H1 (cell line): Measurements from ENCODE around the gene MCM7.

Experiments
- CTCF ChIP-seq, 3 experiments: IDR thresholded peaks; 1 replicate in 2 of 3; 2 replicates in 1 of 3; pipeline versions ENCODE4 v1.5.1 to v1.6.1; 2011; ENCODE audit warnings: low read length in 3 of 3, mild to moderate bottlenecking in 3 of 3, inconsistent platforms in 2 of 3, low read depth in 1 of 3, moderate library complexity in 1 of 3; ENCODE audit not compliant: insufficient read depth in 1 of 3; ENCODE audit errors: control extremely low read depth in 1 of 3
- RAD21 ChIP-seq, 2 experiments: IDR thresholded peaks in 1 of 2; conservative IDR thresholded peaks in 1 of 2; 2 replicates each; pipeline ENCODE4 v1.6.1; 2011; ENCODE audit warnings: low read depth in 2 of 2, low read length in 2 of 2, improper control_type of control experiment in 1 of 2, inconsistent platforms in 1 of 2, mild to moderate bottlenecking in 1 of 2, moderate library complexity in 1 of 2

- TF ChIP-seq RAD21 (IDR thresholded peaks at IDR 0.05 in 1 of 2, conservative IDR thresholded peaks at IDR 0.05 in 1 of 2; ENCODE audit: low read depth in 2 of 2, low read length in 2 of 2) (no peak), CTCF (IDR thresholded peaks at IDR 0.05; ENCODE audit: control extremely low read depth in 1 of 3, insufficient read depth in 1 of 3, low read depth in 1 of 3, low read length in 3 of 3) (no peak)
Measured at GRCh38 chr7:100090527-100091410, 10.4 kb downstream of the MCM7 start.
